GM12878 (cell line): ENCODE data around the gene CFLAR. TPM values are rescaled to one million over a fixed set of nuclear protein-coding genes. Genes with fewer than 3 reads are reported as not detected.

Source experiments
- CBX5 ChIP-seq: sonication (generic); IDR thresholded peaks from 2 replicates; pipeline ENCODE4 v1.6.1; 2016; ENCODE audit warnings: low read depth, moderate library complexity, mild to moderate bottlenecking, inconsistent platforms
- CHD4 ChIP-seq: fragments of 200-600 bp; sonication (generic); IDR thresholded peaks from 2 replicates; pipeline ENCODE4 v1.6.1; 2016; ENCODE audit warnings: mild to moderate bottlenecking
- EED ChIP-seq: sonication (generic); IDR thresholded peaks from 2 replicates; pipeline ENCODE4 v1.6.1; 2016; ENCODE audit warnings: antibody characterized with exemption, low read depth
- FOS ChIP-seq: IDR thresholded peaks from 3 replicates; pipeline ENCODE4 v1.6.1; 2011; ENCODE audit warnings: borderline replicate concordance; ENCODE audit not compliant: insufficient read length; ENCODE audit errors: extremely low read depth
- JUND ChIP-seq: IDR thresholded peaks from 2 replicates; pipeline ENCODE4 v1.6.1; 2012; ENCODE audit warnings: low read depth, mild to moderate bottlenecking, low read length, improper control_type of control experiment, moderate library complexity
- KDM1A ChIP-seq: fragments of 200-600 bp; sonication (generic); IDR thresholded peaks from 2 replicates; pipeline ENCODE4 v1.6.1; 2016; ENCODE audit warnings: borderline replicate concordance
- MEF2A ChIP-seq: IDR thresholded peaks from 2 replicates; pipeline ENCODE4 v1.6.1; 2011; ENCODE audit warnings: low read depth, mild to moderate bottlenecking, low read length, moderate library complexity; ENCODE audit not compliant: insufficient read depth
- POLR2AphosphoS5 ChIP-seq: IDR thresholded peaks from 2 replicates; pipeline ENCODE4 v1.6.1; 2011; ENCODE audit warnings: mild to moderate bottlenecking, low read length, inconsistent platforms
- SREBF1 ChIP-seq: IDR thresholded peaks from 2 replicates; pipeline ENCODE4 v1.6.1; 2012; ENCODE audit warnings: mild to moderate bottlenecking, low read length
- STAT1 ChIP-seq: fragments of 450-650 bp; conservative IDR thresholded peaks from 2 replicates; pipeline ENCODE4 v1.6.1; 2014; ENCODE audit warnings: antibody characterized with exemption, mild to moderate bottlenecking
- STAT3 ChIP-seq: IDR thresholded peaks from 2 replicates; pipeline ENCODE4 v1.6.1; 2011; ENCODE audit warnings: low read depth, low read length, improper control_type of control experiment
- SUZ12 ChIP-seq: fragments of 200-600 bp; sonication (generic); IDR thresholded peaks from one replicate; pipeline ENCODE4 v1.6.1; 2018; ENCODE audit warnings: antibody characterized with exemption, mild to moderate bottlenecking; ENCODE audit not compliant: unreplicated experiment
- TAF1 ChIP-seq: IDR thresholded peaks from 2 replicates; pipeline ENCODE4 v1.6.1; 2011; ENCODE audit warnings: mild to moderate bottlenecking, low read depth, low read length, borderline replicate concordance
- ZNF274 ChIP-seq: IDR thresholded peaks from one replicate; pipeline ENCODE4 v1.8.0; 2011; ENCODE audit not compliant: insufficient read length, insufficient read depth
- ZNF622 ChIP-seq: fragments of 450-650 bp; IDR thresholded peaks from 2 replicates; pipeline ENCODE4 v1.6.1; 2017; ENCODE audit warnings: mild to moderate bottlenecking, inconsistent platforms
- ZZZ3 ChIP-seq: IDR thresholded peaks from 2 replicates; pipeline ENCODE4 v1.6.1; 2011; ENCODE audit warnings: low read depth; ENCODE audit not compliant: control insufficient read depth, insufficient read length
- polyA plus RNA-seq, 11 experiments: library from polyadenylated mRNA; depleted of rRNA in 4 of 11; unstranded in 6 of 11; stranded (reverse) in 5 of 11; fragments of >200 nt; fragmentation: Nextera tagmentation in 4 of 11; fragmentation: Illumina TruSeq in 1 of 11; extraction: Ambion mirVana in 4 of 11; extraction: Trizol in 1 of 11; gene quantifications; 1 replicate in 1 of 11; 2 replicates in 10 of 11; pipeline versions ENCODE4 v1.2.1 to v1.2.3, GENCODE V29; 2011 to 2016; ENCODE audit warnings: inconsistent platforms in 2 of 11, missing spikeins in 2 of 11, low read depth in 1 of 11
- total RNA-seq, 4 experiments: library from RNA; depleted of rRNA in 3 of 4; stranded (reverse); fragments of >200 nt in 3 of 4; fragmentation: Illumina TruSeq in 1 of 4; extraction: Trizol in 1 of 4; gene quantifications; 2 replicates each; pipeline versions ENCODE4 v1.2.1 to v1.2.3, GENCODE V29; 2013 to 2021
- TF ChIP-seq, protein P1 (sequence below): IDR thresholded peaks from 2 replicates; pipeline ENCODE4 v1.6.1; 2011; ENCODE audit warnings: borderline replicate concordance, low read depth, mild to moderate bottlenecking, moderate library complexity, low read length; ENCODE audit not compliant: insufficient read depth, poor library complexity, severe bottlenecking
- TF ChIP-seq, protein P2 (sequence below): IDR thresholded peaks from 2 replicates; pipeline ENCODE4 v1.6.1; 2012; ENCODE audit warnings: mild to moderate bottlenecking, low read depth, low read length
- TF ChIP-seq, protein P3 (sequence below): fragments of 450-650 bp; IDR thresholded peaks from 2 replicates; pipeline ENCODE4 v1.6.1; 2017; ENCODE audit warnings: mild to moderate bottlenecking, moderate library complexity
- TF ChIP-seq, protein P4 (sequence below): IDR thresholded peaks from 2 replicates; pipeline ENCODE4 v1.6.1; 2012; ENCODE audit warnings: low read depth, low read length, improper control_type of control experiment

Gene CFLAR
- total and polyA plus RNA-seq, 10 of the 15 experiments (the other 5 are each of a cell fraction or from before 2014, with no cell fraction given): 80.6 to 181 (median 101) TPM

DNA sequence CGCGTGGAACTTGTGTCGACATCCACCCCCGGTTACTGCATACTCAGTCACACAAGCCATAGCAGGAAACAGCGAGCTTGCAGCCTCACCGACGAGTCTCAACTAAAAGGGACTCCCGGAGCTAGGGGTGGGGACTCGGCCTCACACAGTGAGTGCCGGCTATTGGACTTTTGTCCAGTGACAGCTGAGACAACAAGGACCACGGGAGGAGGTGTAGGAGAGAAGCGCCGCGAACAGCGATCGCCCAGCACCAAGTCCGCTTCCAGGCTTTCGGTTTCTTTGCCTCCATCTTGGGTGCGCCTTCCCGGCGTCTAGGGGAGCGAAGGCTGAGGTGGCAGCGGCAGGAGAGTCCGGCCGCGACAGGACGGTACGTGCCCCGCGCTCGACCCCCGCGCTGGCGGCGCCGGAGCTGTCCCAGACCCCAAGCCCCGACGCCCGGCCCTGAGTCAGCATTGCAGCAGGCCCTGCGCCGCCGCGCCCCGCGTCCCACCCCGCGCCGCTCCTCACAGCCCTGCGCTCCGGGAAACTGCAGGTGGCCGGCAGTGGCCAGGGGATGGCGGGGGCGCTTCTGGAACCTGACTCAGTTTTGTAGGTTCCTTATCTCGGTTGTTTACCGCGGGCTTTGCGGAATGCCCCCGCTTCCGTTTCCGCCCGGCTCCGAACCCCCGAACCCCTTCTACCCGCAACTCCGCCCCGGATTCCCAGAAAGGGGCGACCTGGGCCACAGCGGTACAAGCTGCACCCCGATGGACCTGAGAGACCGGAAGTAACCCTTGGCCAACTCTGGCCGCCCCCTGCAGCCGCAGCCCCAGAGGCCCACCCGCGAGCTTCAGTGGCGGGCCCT is at the start of gene CFLAR (continued):
- peak; percentile 72; the same call in 1 of the 2 replicates for TF ChIP-seq TAF1
- no peak for TF ChIP-seq SUZ12
- no peak for TF ChIP-seq STAT3
- TF ChIP-seq, protein P1, sequence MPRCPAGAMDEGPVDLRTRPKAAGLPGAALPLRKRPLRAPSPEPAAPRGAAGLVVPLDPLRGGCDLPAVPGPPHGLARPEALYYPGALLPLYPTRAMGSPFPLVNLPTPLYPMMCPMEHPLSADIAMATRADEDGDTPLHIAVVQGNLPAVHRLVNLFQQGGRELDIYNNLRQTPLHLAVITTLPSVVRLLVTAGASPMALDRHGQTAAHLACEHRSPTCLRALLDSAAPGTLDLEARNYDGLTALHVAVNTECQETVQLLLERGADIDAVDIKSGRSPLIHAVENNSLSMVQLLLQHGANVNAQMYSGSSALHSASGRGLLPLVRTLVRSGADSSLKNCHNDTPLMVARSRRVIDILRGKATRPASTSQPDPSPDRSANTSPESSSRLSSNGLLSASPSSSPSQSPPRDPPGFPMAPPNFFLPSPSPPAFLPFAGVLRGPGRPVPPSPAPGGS: peak; percentile 47
- TF ChIP-seq KDM1A: no peak
- TF ChIP-seq STAT1: no peak
- TF ChIP-seq, protein P2, sequence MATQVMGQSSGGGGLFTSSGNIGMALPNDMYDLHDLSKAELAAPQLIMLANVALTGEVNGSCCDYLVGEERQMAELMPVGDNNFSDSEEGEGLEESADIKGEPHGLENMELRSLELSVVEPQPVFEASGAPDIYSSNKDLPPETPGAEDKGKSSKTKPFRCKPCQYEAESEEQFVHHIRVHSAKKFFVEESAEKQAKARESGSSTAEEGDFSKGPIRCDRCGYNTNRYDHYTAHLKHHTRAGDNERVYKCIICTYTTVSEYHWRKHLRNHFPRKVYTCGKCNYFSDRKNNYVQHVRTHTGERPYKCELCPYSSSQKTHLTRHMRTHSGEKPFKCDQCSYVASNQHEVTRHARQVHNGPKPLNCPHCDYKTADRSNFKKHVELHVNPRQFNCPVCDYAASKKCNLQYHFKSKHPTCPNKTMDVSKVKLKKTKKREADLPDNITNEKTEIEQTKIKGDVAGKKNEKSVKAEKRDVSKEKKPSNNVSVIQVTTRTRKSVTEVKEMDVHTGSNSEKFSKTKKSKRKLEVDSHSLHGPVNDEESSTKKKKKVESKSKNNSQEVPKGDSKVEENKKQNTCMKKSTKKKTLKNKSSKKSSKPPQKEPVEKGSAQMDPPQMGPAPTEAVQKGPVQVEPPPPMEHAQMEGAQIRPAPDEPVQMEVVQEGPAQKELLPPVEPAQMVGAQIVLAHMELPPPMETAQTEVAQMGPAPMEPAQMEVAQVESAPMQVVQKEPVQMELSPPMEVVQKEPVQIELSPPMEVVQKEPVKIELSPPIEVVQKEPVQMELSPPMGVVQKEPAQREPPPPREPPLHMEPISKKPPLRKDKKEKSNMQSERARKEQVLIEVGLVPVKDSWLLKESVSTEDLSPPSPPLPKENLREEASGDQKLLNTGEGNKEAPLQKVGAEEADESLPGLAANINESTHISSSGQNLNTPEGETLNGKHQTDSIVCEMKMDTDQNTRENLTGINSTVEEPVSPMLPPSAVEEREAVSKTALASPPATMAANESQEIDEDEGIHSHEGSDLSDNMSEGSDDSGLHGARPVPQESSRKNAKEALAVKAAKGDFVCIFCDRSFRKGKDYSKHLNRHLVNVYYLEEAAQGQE: no peak
- TF ChIP-seq, protein P3, sequence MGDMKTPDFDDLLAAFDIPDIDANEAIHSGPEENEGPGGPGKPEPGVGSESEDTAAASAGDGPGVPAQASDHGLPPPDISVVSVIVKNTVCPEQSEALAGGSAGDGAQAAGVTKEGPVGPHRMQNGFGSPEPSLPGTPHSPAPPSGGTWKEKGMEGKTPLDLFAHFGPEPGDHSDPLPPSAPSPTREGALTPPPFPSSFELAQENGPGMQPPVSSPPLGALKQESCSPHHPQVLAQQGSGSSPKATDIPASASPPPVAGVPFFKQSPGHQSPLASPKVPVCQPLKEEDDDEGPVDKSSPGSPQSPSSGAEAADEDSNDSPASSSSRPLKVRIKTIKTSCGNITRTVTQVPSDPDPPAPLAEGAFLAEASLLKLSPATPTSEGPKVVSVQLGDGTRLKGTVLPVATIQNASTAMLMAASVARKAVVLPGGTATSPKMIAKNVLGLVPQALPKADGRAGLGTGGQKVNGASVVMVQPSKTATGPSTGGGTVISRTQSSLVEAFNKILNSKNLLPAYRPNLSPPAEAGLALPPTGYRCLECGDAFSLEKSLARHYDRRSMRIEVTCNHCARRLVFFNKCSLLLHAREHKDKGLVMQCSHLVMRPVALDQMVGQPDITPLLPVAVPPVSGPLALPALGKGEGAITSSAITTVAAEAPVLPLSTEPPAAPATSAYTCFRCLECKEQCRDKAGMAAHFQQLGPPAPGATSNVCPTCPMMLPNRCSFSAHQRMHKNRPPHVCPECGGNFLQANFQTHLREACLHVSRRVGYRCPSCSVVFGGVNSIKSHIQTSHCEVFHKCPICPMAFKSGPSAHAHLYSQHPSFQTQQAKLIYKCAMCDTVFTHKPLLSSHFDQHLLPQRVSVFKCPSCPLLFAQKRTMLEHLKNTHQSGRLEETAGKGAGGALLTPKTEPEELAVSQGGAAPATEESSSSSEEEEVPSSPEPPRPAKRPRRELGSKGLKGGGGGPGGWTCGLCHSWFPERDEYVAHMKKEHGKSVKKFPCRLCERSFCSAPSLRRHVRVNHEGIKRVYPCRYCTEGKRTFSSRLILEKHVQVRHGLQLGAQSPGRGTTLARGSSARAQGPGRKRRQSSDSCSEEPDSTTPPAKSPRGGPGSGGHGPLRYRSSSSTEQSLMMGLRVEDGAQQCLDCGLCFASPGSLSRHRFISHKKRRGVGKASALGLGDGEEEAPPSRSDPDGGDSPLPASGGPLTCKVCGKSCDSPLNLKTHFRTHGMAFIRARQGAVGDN: peak; percentile 75; the same call in 1 of the 2 replicates
- no peak for TF ChIP-seq ZZZ3
- TF ChIP-seq POLR2AphosphoS5: peak; percentile 91
- TF ChIP-seq, protein P4, sequence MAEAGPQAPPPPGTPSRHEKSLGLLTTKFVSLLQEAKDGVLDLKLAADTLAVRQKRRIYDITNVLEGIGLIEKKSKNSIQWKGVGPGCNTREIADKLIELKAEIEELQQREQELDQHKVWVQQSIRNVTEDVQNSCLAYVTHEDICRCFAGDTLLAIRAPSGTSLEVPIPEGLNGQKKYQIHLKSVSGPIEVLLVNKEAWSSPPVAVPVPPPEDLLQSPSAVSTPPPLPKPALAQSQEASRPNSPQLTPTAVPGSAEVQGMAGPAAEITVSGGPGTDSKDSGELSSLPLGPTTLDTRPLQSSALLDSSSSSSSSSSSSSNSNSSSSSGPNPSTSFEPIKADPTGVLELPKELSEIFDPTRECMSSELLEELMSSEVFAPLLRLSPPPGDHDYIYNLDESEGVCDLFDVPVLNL: no peak
- peak; percentile 79 for TF ChIP-seq EED
- no peak for TF ChIP-seq FOS
- TF ChIP-seq SREBF1: no peak
- TF ChIP-seq ZNF622: no peak
- 0 out of 2 replicates have a peak, but pooled peaks have one; percentile 54 for TF ChIP-seq MEF2A
- no peak for TF ChIP-seq ZNF274
- TF ChIP-seq CBX5: no peak
- no peak for TF ChIP-seq CHD4
- 0 out of 2 replicates have a peak, but pooled peaks have one; percentile 3 for TF ChIP-seq JUND
